Left lung (tissue), 10 donors: ENCODE measurements around the gene CSF2. TPM values are rescaled to one million over a fixed set of nuclear protein-coding genes. Genes with fewer than 3 reads are reported as not detected.
A peak's percentile ranks its signal among the peaks of the same experiment; 100 is the strongest.

Experiments
- ATAC-seq: fragments of 200-7000 bp; cut with Tn5 transposase; one replicate; pipeline ENCODE4 v1.9.1; 2020; ENCODE audit warnings: moderate library complexity
- DNase-seq, 4 donors: peaks; one replicate each; pipeline ENCODE4 v3.0.0-alpha.2; 2013 to 2020
- H3K27ac ChIP-seq, 2 donors: fragments of 200-600 bp; sonication (generic) in 1 of 2; one replicate each; pipeline versions ENCODE4 v1.5.0 to v1.8.0; 2020 to 2021
- H3K27me3 ChIP-seq, 2 donors: fragments of 200-600 bp; sonication (generic) in 1 of 2; one replicate each; pipeline versions ENCODE4 v1.5.0 to v1.8.0; 2020 to 2021
- H3K36me3 ChIP-seq, 2 donors: fragments of 200-600 bp; sonication (generic) in 1 of 2; one replicate each; pipeline versions ENCODE4 v1.5.0 to v1.8.0; 2020 to 2021
- H3K4me1 ChIP-seq, 2 donors: fragments of 200-600 bp; one replicate each; pipeline ENCODE4 v1.8.0; 2021
- H3K4me3 ChIP-seq, 2 donors: fragments of 200-600 bp; sonication (generic) in 1 of 2; one replicate each; pipeline versions ENCODE4 v1.5.0 to v1.8.0; 2020 to 2021; ENCODE audit warnings: mild to moderate bottlenecking in 1 of 2
- H3K9me3 ChIP-seq, 2 donors: fragments of 200-600 bp; sonication (generic) in 1 of 2; one replicate each; pipeline versions ENCODE4 v1.5.0 to v1.8.0; 2020 to 2021
- CTCF ChIP-seq, 2 donors: fragments of 200-600 bp; sonication (generic) in 1 of 2; IDR thresholded peaks; one replicate each; pipeline versions ENCODE4 v1.5.0 to v1.8.0; 2021; ENCODE audit warnings: antibody characterized with exemption in 2 of 2
- intact Hi-C, 2 donors: fragments of 100-400 bp; cut with DNase I; formaldehyde crosslinking; loops; one replicate each; pipeline versions ENCODE4 v1.11.2 to v1.14.2; 2022
- polyA plus RNA-seq, 6 donors: library from polyadenylated mRNA; unstranded; fragments of 120-200 nt; gene quantifications; one replicate each; pipeline ENCODE4 v1.2.1, GENCODE V29; 2013; ENCODE audit not compliant: insufficient read length in 6 of 6
- total RNA-seq, 2 donors: library from RNA; stranded (reverse); fragmentation: NEBNext Ultra II Directional; extraction: Animal tissue kit (Norgen Biotek cat#: 25700); gene quantifications; one replicate each; pipeline ENCODE4 v1.2.1, GENCODE V29; 2021
- donor health status: DM: no; HTN: yes; CAD: no.
- donor health status: DM: no; HTN: no; CAD: no.

The CSF2 gene
- total and polyA plus RNA-seq, 8 donors = 0.18 to 5.1 (median 0.44) TPM; not detected in 3

- no peak for DNase-seq
- Histone ChIP-seq H3K9me3 (no peaks in the 10 kb centered on the region), H3K4me1 (no peaks in the 10 kb centered on the region), H3K4me3 (no peak overlapping the region), H3K27me3 (no peaks in the 10 kb centered on the region), H3K27ac (no peak overlapping the region), H3K36me3 (no peaks in the 10 kb centered on the region)
- TF ChIP-seq CTCF (IDR thresholded peaks at IDR 0.05) = no peak
- intact Hi-C loops = no loop called here
- ATAC-seq = peak; percentile 21
Measured at GRCh38 chr5:132094393-132095076, 20.9 kb downstream of the CSF2 start.

- intact Hi-C loops = no loop called here
- Histone ChIP-seq H3K36me3 (no peaks in the 10 kb centered on the region), H3K27ac (no peak overlapping the region), H3K4me3 (no peak overlapping the region), H3K4me1 (no peaks in the 10 kb centered on the region), H3K9me3 (no peaks in the 10 kb centered on the region), H3K27me3 (no peaks in the 10 kb centered on the region)
- DNase-seq (no peak), ATAC-seq (no peak)
- no peak for TF ChIP-seq CTCF (IDR thresholded peaks at IDR 0.05)
Measured at GRCh38 chr5:132095077-132095410, 21.5 kb downstream of the CSF2 start.

GRCh38 chr5:132095424-132095972 is 21.9 kb downstream of the CSF2 start:
- no peak for TF ChIP-seq CTCF (IDR thresholded peaks at IDR 0.05)
- peak; percentile 71 for ATAC-seq

GRCh38 chr5:132096904-132097303 is 23.3 kb downstream of the CSF2 start:
- no peak for TF ChIP-seq CTCF (IDR thresholded peaks at IDR 0.05)
- DNase-seq = no peak
- H3K27me3 ChIP-seq = no peaks in the 10 kb centered on the region
- no peaks in the 10 kb centered on the region for H3K36me3 ChIP-seq
- no peaks in the 10 kb centered on the region for H3K9me3 ChIP-seq
- H3K27ac ChIP-seq = no peak overlapping the region
- peaks cover 0 to 11% of the 10 kb centered on the region in 2 donors for H3K4me1 ChIP-seq
- intact Hi-C loops = no loop called here
- H3K4me3 ChIP-seq = no peak overlapping the region
- no peak for ATAC-seq

More at GRCh38 chr5:132095424-132095972, 21.9 kb downstream of the CSF2 start:
- H3K4me3 ChIP-seq = no peak overlapping the region
- intact Hi-C loops = no loop called here
- H3K4me1 ChIP-seq = peaks cover 0 to 3% of the 10 kb centered on the region in 2 donors
- H3K27me3 ChIP-seq = no peaks in the 10 kb centered on the region
- H3K9me3 ChIP-seq = no peaks in the 10 kb centered on the region
- no peaks in the 10 kb centered on the region for H3K36me3 ChIP-seq
- H3K27ac ChIP-seq = no peak overlapping the region
- no peak for DNase-seq

GRCh38 chr5:132098151-132098594 is 24.6 kb downstream of the CSF2 start:
- DNase-seq (no peak), ATAC-seq (no peak)
- Histone ChIP-seq H3K27ac (no peak overlapping the region), H3K27me3 (no peaks in the 10 kb centered on the region), H3K4me3 (no peak overlapping the region), H3K9me3 (no peaks in the 10 kb centered on the region), H3K4me1 (peaks cover 0 to 17% of the 10 kb centered on the region in 2 donors), H3K36me3 (no peaks in the 10 kb centered on the region)
- TF ChIP-seq CTCF (IDR thresholded peaks at IDR 0.05) = no peak
- intact Hi-C loops = no loop called here
